Stimulated activated memory B cell treated with anti-CD40 and anti-IgM and Interleukin-4, amounts not matched to agents 10 μg/mL and 1 μg/mL and 100 μg/mL, for 72 hours (primary cell): Measurements from ENCODE around the gene GDF2.

Experiments
- ATAC-seq: fragments of 150-1000 bp; cut with Tn5 transposase; 2 replicates; pipeline ENCODE4 v1.10.0; 2021
- H3K27ac Mint-ChIP-seq: one replicate; pipeline ENCODE4 v1.8.0; 2022; ENCODE audit warnings: mild to moderate bottlenecking, mixed read lengths
- H3K27me3 Mint-ChIP-seq: one replicate; pipeline ENCODE4 v1.8.0; 2022; ENCODE audit warnings: mixed read lengths
- H3K36me3 Mint-ChIP-seq: one replicate; pipeline ENCODE4 v1.8.0; 2022; ENCODE audit warnings: mixed read lengths
- H3K4me1 Mint-ChIP-seq: one replicate; pipeline ENCODE4 v1.8.0; 2022; ENCODE audit warnings: mixed read lengths
- H3K4me3 Mint-ChIP-seq: one replicate; pipeline ENCODE4 v1.8.0; 2022; ENCODE audit warnings: mild to moderate bottlenecking, moderate library complexity, mixed read lengths
- H3K9me3 Mint-ChIP-seq: one replicate; pipeline ENCODE4 v1.8.0; 2022; ENCODE audit warnings: mixed read lengths

Gene GDF2

GRCh38 chr10:47359626-47360418, 37.6 kb downstream of the GDF2 start:
- ATAC-seq: no peak
- Mint-ChIP-seq H3K36me3 (no peaks in the 10 kb centered on the region), H3K4me1 (no peaks in the 10 kb centered on the region), H3K9me3 (no peaks in the 10 kb centered on the region), H3K27me3 (no peaks in the 10 kb centered on the region), H3K27ac (no peak overlapping the region), H3K4me3 (no peak overlapping the region)

- H3K4me1 Mint-ChIP-seq: no peaks in the 10 kb centered on the region
- H3K27me3 Mint-ChIP-seq: no peaks in the 10 kb centered on the region
- H3K36me3 Mint-ChIP-seq: no peaks in the 10 kb centered on the region
- ATAC-seq: no peak
- no peak overlapping the region for H3K4me3 Mint-ChIP-seq
- no peaks in the 10 kb centered on the region for H3K9me3 Mint-ChIP-seq
- no peak overlapping the region for H3K27ac Mint-ChIP-seq
These were observed 38.3 kb downstream of the GDF2 start for GRCh38 chr10:47360419-47361040.

GRCh38 chr10:47361293-47361692, 39.0 kb downstream of the GDF2 start:
- Mint-ChIP-seq H3K36me3 (no peaks in the 10 kb centered on the region), H3K4me3 (no peak overlapping the region), H3K27ac (no peak overlapping the region), H3K9me3 (no peaks in the 10 kb centered on the region), H3K27me3 (peaks cover 6% of the 10 kb centered on the region), H3K4me1 (no peaks in the 10 kb centered on the region)
- no peak for ATAC-seq

GRCh38 chr10:47362199-47362598, 39.9 kb downstream of the GDF2 start:
- H3K4me1 Mint-ChIP-seq: no peaks in the 10 kb centered on the region
- no peaks in the 10 kb centered on the region for H3K36me3 Mint-ChIP-seq
- ATAC-seq: no peak
- H3K27me3 Mint-ChIP-seq: peaks cover 6% of the 10 kb centered on the region
- H3K27ac Mint-ChIP-seq: no peak overlapping the region
- no peak overlapping the region for H3K4me3 Mint-ChIP-seq
- H3K9me3 Mint-ChIP-seq: no peaks in the 10 kb centered on the region

- H3K27me3 Mint-ChIP-seq: peaks cover 6% of the 10 kb centered on the region
- no peaks in the 10 kb centered on the region for H3K9me3 Mint-ChIP-seq
- H3K4me1 Mint-ChIP-seq: no peaks in the 10 kb centered on the region
- no peaks in the 10 kb centered on the region for H3K36me3 Mint-ChIP-seq
- H3K4me3 Mint-ChIP-seq: no peak overlapping the region
- no peak for ATAC-seq
- no peak overlapping the region for H3K27ac Mint-ChIP-seq
These were observed 41.5 kb downstream of the GDF2 start for GRCh38 chr10:47363781-47364180.

GRCh38 chr10:47364366-47364765, 42.1 kb downstream of the GDF2 start:
- Mint-ChIP-seq H3K4me3 (no peak overlapping the region), H3K4me1 (no peaks in the 10 kb centered on the region), H3K9me3 (no peaks in the 10 kb centered on the region), H3K27me3 (peaks cover 6% of the 10 kb centered on the region), H3K36me3 (no peaks in the 10 kb centered on the region), H3K27ac (no peak overlapping the region)
- no peak for ATAC-seq

GRCh38 chr10:47364911-47365310, 42.7 kb downstream of the GDF2 start:
- Mint-ChIP-seq H3K9me3 (no peaks in the 10 kb centered on the region), H3K36me3 (no peaks in the 10 kb centered on the region), H3K4me3 (no peak overlapping the region), H3K27ac (no peak overlapping the region), H3K27me3 (peaks cover 6% of the 10 kb centered on the region), H3K4me1 (no peaks in the 10 kb centered on the region)
- ATAC-seq: no peak

GRCh38 chr10:47365431-47366180, 43.4 kb downstream of the GDF2 start:
- Mint-ChIP-seq H3K27me3 (peaks cover 6% of the 10 kb centered on the region), H3K9me3 (no peaks in the 10 kb centered on the region), H3K4me3 (no peak overlapping the region), H3K4me1 (no peaks in the 10 kb centered on the region), H3K36me3 (no peaks in the 10 kb centered on the region), H3K27ac (no peak overlapping the region)
- ATAC-seq: no peak

- Mint-ChIP-seq H3K27me3 (peaks cover 6% of the 10 kb centered on the region), H3K27ac (no peak overlapping the region), H3K4me1 (no peaks in the 10 kb centered on the region), H3K4me3 (no peak overlapping the region), H3K36me3 (no peaks in the 10 kb centered on the region), H3K9me3 (no peaks in the 10 kb centered on the region)
- ATAC-seq: no peak
These were observed 44.0 kb downstream of the GDF2 start for GRCh38 chr10:47366181-47366631.

- Mint-ChIP-seq H3K9me3 (no peaks in the 10 kb centered on the region), H3K27me3 (peaks cover 6% of the 10 kb centered on the region), H3K27ac (no peak overlapping the region), H3K36me3 (no peaks in the 10 kb centered on the region), H3K4me3 (no peak overlapping the region), H3K4me1 (no peaks in the 10 kb centered on the region)
- ATAC-seq: no peak
These were observed 44.6 kb downstream of the GDF2 start for GRCh38 chr10:47366731-47367460.

GRCh38 chr10:47367646-47368045, 45.4 kb downstream of the GDF2 start:
- H3K9me3 Mint-ChIP-seq: no peaks in the 10 kb centered on the region
- no peak overlapping the region for H3K4me3 Mint-ChIP-seq
- no peak overlapping the region for H3K27ac Mint-ChIP-seq
- H3K27me3 Mint-ChIP-seq: peaks cover 6% of the 10 kb centered on the region
- H3K4me1 Mint-ChIP-seq: no peaks in the 10 kb centered on the region
- no peaks in the 10 kb centered on the region for H3K36me3 Mint-ChIP-seq
- no peak for ATAC-seq

- no peaks in the 10 kb centered on the region for H3K36me3 Mint-ChIP-seq
- no peak overlapping the region for H3K27ac Mint-ChIP-seq
- no peaks in the 10 kb centered on the region for H3K4me1 Mint-ChIP-seq
- H3K27me3 Mint-ChIP-seq: peaks cover 6% of the 10 kb centered on the region
- peak; percentile 3 for ATAC-seq
- no peak overlapping the region for H3K4me3 Mint-ChIP-seq
- H3K9me3 Mint-ChIP-seq: no peaks in the 10 kb centered on the region
These were observed 46.4 kb downstream of the GDF2 start for GRCh38 chr10:47368431-47369180.

GRCh38 chr10:47369251-47369894, 47.1 kb downstream of the GDF2 start:
- Mint-ChIP-seq H3K4me1 (no peaks in the 10 kb centered on the region), H3K27me3 (peaks cover 6% of the 10 kb centered on the region), H3K4me3 (no peak overlapping the region), H3K36me3 (no peaks in the 10 kb centered on the region), H3K9me3 (no peaks in the 10 kb centered on the region), H3K27ac (no peak overlapping the region)
- ATAC-seq: no peak
